Psoas muscle (tissue), 8 donors: Measurements from ENCODE around the gene CYSRT1. TPM values are rescaled to one million over a fixed set of nuclear protein-coding genes. Genes with fewer than 3 reads are reported as not detected.

Source experiments
- ATAC-seq, 4 donors: fragments of 200-7000 bp; cut with Tn5 transposase; one replicate each; pipeline ENCODE4 v1.9.1; 2020; ENCODE audit warnings: moderate library complexity in 3 of 4, mild to moderate bottlenecking in 2 of 4
- DNase-seq, 2 donors: peaks; one replicate each; pipeline ENCODE4 v3.0.0-alpha.2; 2020
- H3K27ac ChIP-seq: fragments of 200-600 bp; one replicate; pipeline ENCODE4 v1.8.0; 2022
- H3K27me3 ChIP-seq, 3 donors: fragments of 200-600 bp in 1 of 3; one replicate each; pipeline versions ENCODE4 v1.6.1 to v1.8.0; 2013 to 2022; ENCODE audit warnings: low read length in 2 of 3, mild to moderate bottlenecking in 2 of 3, moderate library complexity in 1 of 3; ENCODE audit not compliant: insufficient read depth in 3 of 3
- H3K36me3 ChIP-seq, 2 donors: fragments of 200-600 bp in 1 of 2; one replicate each; pipeline versions ENCODE4 v1.6.1 to v1.8.0; 2013 to 2022; ENCODE audit warnings: low read depth in 1 of 2, mild to moderate bottlenecking in 1 of 2, moderate library complexity in 1 of 2; ENCODE audit not compliant: insufficient read depth in 1 of 2
- H3K4me1 ChIP-seq: fragments of 200-600 bp; one replicate; pipeline ENCODE4 v1.8.0; 2022
- H3K4me3 ChIP-seq: fragments of 200-600 bp; one replicate; pipeline ENCODE4 v1.8.0; 2022; ENCODE audit warnings: mild to moderate bottlenecking
- H3K9me3 ChIP-seq: fragments of 200-600 bp; one replicate; pipeline ENCODE4 v1.8.0; 2022
- WGBS, 3 donors: extraction: QIAGEN DNeasy Blood & Tissue Kit; methylation state at CpG; one replicate each; pipeline versions ENCODE4 v1.1.6 to v1.1.7; 2013; 5-methylcytosine and 5-hydroxymethylcytosine counted together
- intact Hi-C, 2 donors: fragments of 100-400 bp; cut with DNase I; formaldehyde crosslinking; loops; one replicate each; pipeline versions ENCODE4 v1.11.0 to v1.14.2; 2022
- polyA plus RNA-seq, 3 donors: library from polyadenylated mRNA; stranded (reverse); fragments of 200-250 nt; gene quantifications; one replicate each; pipeline ENCODE4 v1.2.3, GENCODE V29; 2013
- total RNA-seq, 4 donors: library from RNA; stranded (reverse); fragmentation: NEBNext Ultra II Directional in 2 of 4; extraction: Animal tissue kit (Norgen Biotek cat#: 25700) in 2 of 4; gene quantifications; one replicate each; pipeline versions ENCODE4 v1.2.1 to v1.2.4, GENCODE V29; 2021 to 2023
- TF ChIP-seq, protein P1 (sequence below): fragments of 200-600 bp; IDR thresholded peaks from one replicate; pipeline ENCODE4 v1.8.0; 2022; ENCODE audit warnings: antibody characterized with exemption
- donor health status: healthy with polysubstance abuse.
- donor health status: DM: no; HTN: no; CAD: no; lungs with moderate emphysema.
- donor health status: Bipolar disorder and iron deficiency.
- donor health status: healthy.
- donor health status: DM: yes; HTN: yes; CAD: no.
- donor health status: DM: no; HTN: no; CAD: no.
- donor health status: DM: no; HTN: no; CAD: no.
- donor health status: DM: yes; HTN: yes; CAD: no.

Gene CYSRT1
- total and polyA plus RNA-seq, 7 donors, result 0.08 to 1.1 (median 0.25) TPM; not detected in 1

- no peak for ATAC-seq
- Histone ChIP-seq H3K36me3 (no peaks in the 10 kb centered on the region), H3K4me1 (peaks cover 4% of the 10 kb centered on the region), H3K27me3 (peaks cover 0 to 32% (median 7%) of the 10 kb centered on the region in 3 donors), H3K27ac (no peak overlapping the region), H3K9me3 (no peaks in the 10 kb centered on the region), H3K4me3 (no peak overlapping the region)
- no peak for DNase-seq
- 60 to 64% (median 61%) methylated on average over 18 to 29 of the region's 29 CpGs for WGBS, 3 donors
- intact Hi-C loops, result loop anchor here in 1 of 2 donors (5.0 kb wide), 1 partner anchor 41 kb away; the partner anchor contains the start of genes ANAPC2 and SSNA1
- TF ChIP-seq, protein P1, sequence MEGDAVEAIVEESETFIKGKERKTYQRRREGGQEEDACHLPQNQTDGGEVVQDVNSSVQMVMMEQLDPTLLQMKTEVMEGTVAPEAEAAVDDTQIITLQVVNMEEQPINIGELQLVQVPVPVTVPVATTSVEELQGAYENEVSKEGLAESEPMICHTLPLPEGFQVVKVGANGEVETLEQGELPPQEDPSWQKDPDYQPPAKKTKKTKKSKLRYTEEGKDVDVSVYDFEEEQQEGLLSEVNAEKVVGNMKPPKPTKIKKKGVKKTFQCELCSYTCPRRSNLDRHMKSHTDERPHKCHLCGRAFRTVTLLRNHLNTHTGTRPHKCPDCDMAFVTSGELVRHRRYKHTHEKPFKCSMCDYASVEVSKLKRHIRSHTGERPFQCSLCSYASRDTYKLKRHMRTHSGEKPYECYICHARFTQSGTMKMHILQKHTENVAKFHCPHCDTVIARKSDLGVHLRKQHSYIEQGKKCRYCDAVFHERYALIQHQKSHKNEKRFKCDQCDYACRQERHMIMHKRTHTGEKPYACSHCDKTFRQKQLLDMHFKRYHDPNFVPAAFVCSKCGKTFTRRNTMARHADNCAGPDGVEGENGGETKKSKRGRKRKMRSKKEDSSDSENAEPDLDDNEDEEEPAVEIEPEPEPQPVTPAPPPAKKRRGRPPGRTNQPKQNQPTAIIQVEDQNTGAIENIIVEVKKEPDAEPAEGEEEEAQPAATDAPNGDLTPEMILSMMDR, result no peak
Observed at GRCh38 chr9:137228506-137228967, 3.6 kb downstream of the CYSRT1 start.

GRCh38 chr9:137228968-137229896 is 4.3 kb downstream of the CYSRT1 start:
- H3K4me1 ChIP-seq, result peaks cover under 1% of the 10 kb centered on the region
- no peaks in the 10 kb centered on the region for H3K9me3 ChIP-seq
- H3K27ac ChIP-seq, result no peak overlapping the region
- TF ChIP-seq, protein P1, result no peak
- DNase-seq, result no peak
- no peaks in the 10 kb centered on the region for H3K36me3 ChIP-seq
- H3K27me3 ChIP-seq, result peaks cover 0 to 32% (median 8%) of the 10 kb centered on the region in 3 donors
- 55 to 60% (median 57%) methylated on average over 26 to 27 of the region's 27 CpGs for WGBS, 3 donors
- ATAC-seq, result no peak
- intact Hi-C loops, result loop anchor here in 1 of 2 donors (5.0 kb wide), 1 partner anchor 42 kb away; the partner anchor contains the start of genes ANAPC2 and SSNA1
- no peak overlapping the region for H3K4me3 ChIP-seq

GRCh38 chr9:137229903-137230704 is 5.1 kb downstream of the CYSRT1 start:
- no peak overlapping the region for H3K4me3 ChIP-seq
- DNase-seq (no peak), ATAC-seq (no peak)
- H3K9me3 ChIP-seq, result no peaks in the 10 kb centered on the region
- peaks cover 0 to 32% (median 15%) of the 10 kb centered on the region in 3 donors for H3K27me3 ChIP-seq
- H3K4me1 ChIP-seq, result no peaks in the 10 kb centered on the region
- H3K36me3 ChIP-seq, result no peaks in the 10 kb centered on the region
- intact Hi-C loops, result loop anchor here in 1 of 2 donors (5.0 kb wide), 1 partner anchor 43 kb away; the partner anchor contains the start of genes ANAPC2 and SSNA1
- 50 to 52% (median 52%) methylated on average over 25 to 31 of the region's 31 CpGs for WGBS, 3 donors
- TF ChIP-seq, protein P1, result no peak
- H3K27ac ChIP-seq, result no peak overlapping the region

GRCh38 chr9:137230705-137231371 is 5.9 kb downstream of the CYSRT1 start, which contains the start of gene SLC34A3:
TSS of gene SLC34A3 (plus strand) at chr9:137230901. CDS start at chr9:137231703, 802 bp downstream.
- Histone ChIP-seq H3K36me3 (no peaks in the 10 kb centered on the region), H3K4me1 (peaks cover under 1% of the 10 kb centered on the region), H3K9me3 (no peaks in the 10 kb centered on the region), H3K27me3 (peaks cover 0 to 32% (median 15%) of the 10 kb centered on the region in 3 donors), H3K27ac (no peak within 1 kb of the TSS), H3K4me3 (no peak within 1 kb of the TSS)
- DNase-seq, result no peak
- 63 to 68% (median 65%) methylated on average over 14 of the region's 14 CpGs for WGBS, 3 donors
- TF ChIP-seq, protein P1, result no peak
- ATAC-seq, result no peak
- intact Hi-C loops, result no loop called here
